AG04450 (cell line): ENCODE results near the gene TDP1. TPM values are rescaled to one million over a fixed set of nuclear protein-coding genes. Genes with fewer than 3 reads are reported as not detected.
A peak's percentile ranks its signal among the peaks of the same experiment; 100 is the strongest.

Experiments
- CTCF ChIA-PET: fragments of 300-600, 350-600 bp; formaldehyde crosslinking; extraction: SDS; loops from one replicate; lab custom pipeline; 2022; ENCODE audit warnings: antibody characterized with exemption, inconsistent platforms; lab: Charles Lee
- POLR2A ChIA-PET: fragments of 350-600 bp; formaldehyde crosslinking; extraction: SDS; loops from one replicate; lab custom pipeline; 2021; ENCODE audit warnings: antibody characterized with exemption, inconsistent platforms; lab: Yijun Ruan, JAX
- DNase-seq: peaks from one replicate; pipeline ENCODE4 v3.0.0-alpha.2; 2011; ENCODE audit warnings: low read depth, low spot score
- H3K27ac ChIP-seq: one replicate; pipeline ENCODE4 v1.5.1; 2012; ENCODE audit warnings: low read depth, low read length, control low read depth
- H3K27me3 ChIP-seq: one replicate; pipeline ENCODE4 v1.6.0; 2012; ENCODE audit warnings: low read length; ENCODE audit not compliant: control insufficient read depth, insufficient read depth
- H3K4me3 ChIP-seq: 2 replicates; pipeline ENCODE4 v1.5.1; 2011; ENCODE audit warnings: mild to moderate bottlenecking, low read depth, low read length, control low read depth
- H3K9me3 ChIP-seq: 2 replicates; pipeline ENCODE4 v1.5.1; 2012; ENCODE audit warnings: low read length; ENCODE audit not compliant: control insufficient read depth, insufficient read depth
- polyA plus RNA-seq: library from polyadenylated mRNA; depleted of rRNA; stranded (reverse); fragments of >200 nt; gene quantifications from 2 replicates; pipeline ENCODE4 v1.2.3, GENCODE V29; 2011
- TF ChIP-seq, protein P1 (sequence below): IDR thresholded peaks from 2 replicates; pipeline ENCODE4 v1.5.1; 2011; ENCODE audit warnings: low read depth, low read length, control low read depth, inconsistent platforms

The TDP1 gene
- polyA plus RNA-seq, 1 experiment, result 19.0 TPM

DNA sequence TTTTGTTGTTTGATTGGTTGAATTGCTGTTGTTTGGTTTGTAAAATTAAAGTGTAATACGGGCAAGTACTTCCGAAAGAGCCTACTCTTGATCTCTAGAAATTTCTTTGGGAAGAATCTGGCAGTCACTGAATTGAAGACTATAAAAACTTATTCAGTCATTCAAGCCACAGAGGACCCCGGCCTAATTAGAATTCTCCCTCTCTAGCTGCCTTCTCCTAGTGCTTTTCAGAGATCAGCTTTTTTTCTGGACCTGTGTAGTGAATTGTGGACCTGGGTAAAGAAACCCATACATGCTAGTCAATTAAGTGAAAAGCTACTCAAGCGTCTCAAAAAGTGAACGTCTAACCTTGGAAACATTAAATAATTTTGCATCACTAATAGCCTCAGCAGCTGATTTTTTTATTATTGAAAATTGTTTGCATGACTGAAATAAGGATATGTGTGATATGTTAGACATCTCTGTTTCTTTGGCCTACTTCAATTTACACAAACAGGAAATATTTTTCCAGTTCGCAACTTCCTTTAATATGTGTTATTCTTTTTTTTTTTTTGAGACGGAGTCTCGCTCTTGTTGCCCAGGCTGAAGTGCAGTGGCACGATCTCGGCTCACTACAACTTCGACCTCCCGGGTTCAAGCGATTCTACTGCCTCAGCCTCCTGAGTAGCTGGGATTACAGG lies 28.4 kb upstream of the TDP1 start:
- no peak overlapping the region for H3K4me3 ChIP-seq
- H3K27me3 ChIP-seq, result no peaks in the 10 kb centered on the region
- H3K27ac ChIP-seq, result no peak overlapping the region
- POLR2A ChIA-PET, result no interaction called here
- CTCF ChIA-PET, result interaction anchor here (0.8 to 2.0 kb wide), 2 partner anchors 9 to 12 kb away, joined by 3 to 8 read pairs; no protein-coding TSS in a partner anchor
- TF ChIP-seq, protein P1, sequence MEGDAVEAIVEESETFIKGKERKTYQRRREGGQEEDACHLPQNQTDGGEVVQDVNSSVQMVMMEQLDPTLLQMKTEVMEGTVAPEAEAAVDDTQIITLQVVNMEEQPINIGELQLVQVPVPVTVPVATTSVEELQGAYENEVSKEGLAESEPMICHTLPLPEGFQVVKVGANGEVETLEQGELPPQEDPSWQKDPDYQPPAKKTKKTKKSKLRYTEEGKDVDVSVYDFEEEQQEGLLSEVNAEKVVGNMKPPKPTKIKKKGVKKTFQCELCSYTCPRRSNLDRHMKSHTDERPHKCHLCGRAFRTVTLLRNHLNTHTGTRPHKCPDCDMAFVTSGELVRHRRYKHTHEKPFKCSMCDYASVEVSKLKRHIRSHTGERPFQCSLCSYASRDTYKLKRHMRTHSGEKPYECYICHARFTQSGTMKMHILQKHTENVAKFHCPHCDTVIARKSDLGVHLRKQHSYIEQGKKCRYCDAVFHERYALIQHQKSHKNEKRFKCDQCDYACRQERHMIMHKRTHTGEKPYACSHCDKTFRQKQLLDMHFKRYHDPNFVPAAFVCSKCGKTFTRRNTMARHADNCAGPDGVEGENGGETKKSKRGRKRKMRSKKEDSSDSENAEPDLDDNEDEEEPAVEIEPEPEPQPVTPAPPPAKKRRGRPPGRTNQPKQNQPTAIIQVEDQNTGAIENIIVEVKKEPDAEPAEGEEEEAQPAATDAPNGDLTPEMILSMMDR, result no peak
- no peaks in the 10 kb centered on the region for H3K9me3 ChIP-seq
- DNase-seq, result no peak

DNA sequence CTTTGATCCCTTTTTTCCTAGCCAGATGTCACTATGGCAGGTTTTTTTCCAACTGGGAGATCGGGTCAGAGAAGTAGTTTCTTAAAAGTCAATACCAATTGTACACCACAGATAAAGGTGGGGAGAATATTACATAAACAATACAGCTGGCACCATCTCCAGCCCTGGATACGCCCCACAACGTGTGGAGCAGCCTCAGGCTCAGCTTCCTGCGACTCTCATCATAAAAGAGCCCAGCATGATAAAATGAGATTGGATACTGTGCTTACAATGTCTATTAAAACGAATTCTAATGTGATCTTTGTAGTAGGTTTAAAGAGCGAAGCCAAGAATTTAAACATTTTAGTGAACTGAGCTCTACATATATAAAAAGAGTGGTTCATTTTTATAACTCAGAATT lies 22.7 kb upstream of the TDP1 start:
- ChIA-PET POLR2A (no interaction called here), CTCF (interaction anchor here (0.6 to 2.2 kb wide), 4 partner anchors 10 to 558 kb away, joined by 3 to 7 read pairs (median 4); no protein-coding TSS in a partner anchor)
- Histone ChIP-seq H3K9me3 (no peaks in the 10 kb centered on the region), H3K27me3 (no peaks in the 10 kb centered on the region), H3K27ac (no peak overlapping the region), H3K4me3 (no peak overlapping the region)
- DNase-seq, result no peak
- TF ChIP-seq, protein P1, result no peak

DNA sequence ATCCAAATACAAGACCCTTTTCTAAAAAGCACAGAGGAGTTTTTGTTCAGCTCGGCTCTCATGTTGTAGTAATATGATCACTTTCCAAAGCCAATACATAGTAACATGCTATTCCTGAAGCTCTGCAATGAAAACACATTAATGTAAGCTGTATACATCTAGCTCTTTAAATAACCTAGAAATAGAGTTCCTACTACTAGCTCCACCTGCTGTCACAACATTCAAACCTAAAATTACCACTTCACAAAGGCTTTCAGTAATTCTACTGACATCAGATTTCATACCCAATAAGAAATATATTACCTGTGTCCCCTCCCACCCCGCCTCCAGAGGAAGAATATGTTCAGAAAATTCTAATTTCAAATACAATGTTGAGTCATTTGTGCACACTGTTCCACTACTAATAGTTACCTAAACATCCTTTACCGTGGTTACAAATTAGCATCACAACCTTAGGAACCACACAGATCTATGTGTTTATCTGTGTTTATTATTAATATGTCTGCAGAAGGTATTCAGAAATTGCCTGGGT lies 19.0 kb upstream of the TDP1 start:
- ChIA-PET POLR2A (no interaction called here), CTCF (interaction anchor here (0.6 to 2.4 kb wide), 6 partner anchors 8 to 1027 kb away, joined by 3 to 15 read pairs (median 4); no protein-coding TSS in a partner anchor)
- TF ChIP-seq, protein P1, result peak; percentile 36
- no peak overlapping the region for H3K4me3 ChIP-seq
- H3K9me3 ChIP-seq, result no peaks in the 10 kb centered on the region
- no peak for DNase-seq
- H3K27ac ChIP-seq, result no peak overlapping the region
- H3K27me3 ChIP-seq, result no peaks in the 10 kb centered on the region

DNA sequence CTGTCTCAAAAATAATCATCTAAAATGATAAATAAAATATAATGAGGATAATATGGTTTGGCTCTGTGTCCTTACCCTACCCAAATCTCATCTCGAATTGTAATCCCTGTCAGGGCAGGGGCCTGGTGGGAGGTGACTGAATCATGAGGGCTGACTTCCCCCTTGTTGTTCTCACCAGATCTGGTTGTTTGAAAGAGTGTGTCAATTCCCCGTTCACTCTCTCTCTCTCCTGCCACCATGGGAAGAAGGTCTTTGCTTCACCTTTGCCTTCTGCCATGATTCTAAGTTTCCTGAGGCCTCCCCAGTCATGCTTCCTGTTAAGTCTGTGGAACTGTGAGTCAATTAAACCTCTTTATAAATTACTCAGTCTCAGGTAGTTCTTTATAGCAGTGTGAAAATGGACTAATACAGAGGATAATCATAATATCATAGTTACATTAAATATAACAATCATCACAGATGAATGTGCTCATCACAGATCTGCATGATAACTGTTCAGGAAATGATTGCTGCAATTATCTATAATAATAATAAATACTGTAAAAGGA lies 13.8 kb upstream of the TDP1 start:
- Histone ChIP-seq H3K27ac (no peak overlapping the region), H3K4me3 (no peak overlapping the region), H3K9me3 (no peaks in the 10 kb centered on the region), H3K27me3 (no peaks in the 10 kb centered on the region)
- ChIA-PET POLR2A (no interaction called here), CTCF (interaction anchor here (1.1 to 1.7 kb wide), 2 partner anchors 12 to 31 kb away, joined by 3 to 4 read pairs; no protein-coding TSS in a partner anchor)
- TF ChIP-seq, protein P1, result no peak
- DNase-seq, result no peak

DNA sequence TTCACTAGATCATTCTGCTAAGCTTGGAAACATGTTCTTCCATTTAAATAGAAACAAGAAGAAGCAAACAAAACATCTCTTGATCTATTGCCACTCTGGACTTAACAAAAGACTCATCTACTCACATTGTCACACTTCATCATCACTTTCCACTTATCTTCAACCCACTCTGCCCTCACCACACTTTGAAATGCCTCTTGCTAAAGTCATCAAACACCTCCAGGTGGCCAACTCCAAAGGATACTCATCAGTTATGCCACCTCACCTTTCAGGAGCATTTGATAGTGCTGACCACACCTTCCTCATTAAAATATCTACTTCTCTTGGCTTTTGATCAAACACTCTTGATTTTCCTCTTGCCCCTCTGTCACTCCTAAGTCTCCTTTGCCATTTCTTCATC lies 8.4 kb upstream of the TDP1 start:
- no peaks in the 10 kb centered on the region for H3K9me3 ChIP-seq
- ChIA-PET POLR2A (no interaction called here), CTCF (interaction anchor here (1.5 kb wide), 2 partner anchors 8 to 26 kb away, joined by 7 to 8 read pairs; no protein-coding TSS in a partner anchor)
- no peak overlapping the region for H3K4me3 ChIP-seq
- TF ChIP-seq, protein P1, result no peak
- DNase-seq, result no peak
- H3K27ac ChIP-seq, result no peak overlapping the region
- H3K27me3 ChIP-seq, result no peaks in the 10 kb centered on the region
